ENCODE measurements around the gene MRPL33.

MRPL33 gene

DNA sequence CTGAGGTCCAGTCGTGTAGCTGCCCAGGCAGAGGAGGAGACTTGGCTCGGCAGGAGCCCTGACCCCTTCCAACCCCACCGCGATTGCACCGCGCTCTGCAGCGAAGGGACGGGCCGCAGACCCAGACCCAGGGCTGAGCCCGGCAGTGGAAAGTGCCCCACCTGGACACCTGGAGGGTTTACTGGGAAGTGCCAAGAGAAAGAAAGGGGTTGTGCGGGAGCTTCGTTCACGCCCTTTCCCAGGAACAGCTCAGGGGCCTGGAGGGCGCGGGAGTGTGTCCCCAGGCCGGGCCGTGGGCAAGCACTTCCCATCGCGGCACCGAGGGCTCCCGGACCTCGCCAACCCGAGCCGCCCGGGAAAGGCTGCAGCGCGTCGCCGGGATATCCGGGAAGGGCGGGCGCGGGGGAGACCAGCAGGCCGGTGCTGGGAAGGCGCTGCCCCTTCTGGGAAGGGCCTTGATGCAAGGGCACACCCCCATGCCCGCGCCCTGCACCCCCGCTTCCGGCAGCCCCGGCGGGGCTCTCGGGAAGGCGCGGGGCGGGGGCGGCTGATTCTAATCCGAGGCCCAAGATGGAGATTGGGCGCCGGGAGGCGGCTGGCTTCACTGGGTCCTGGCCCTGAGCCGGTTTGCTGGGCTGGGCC, 36.1 kb upstream of the MRPL33 start:
- TF ChIP-seq, protein P1, sequence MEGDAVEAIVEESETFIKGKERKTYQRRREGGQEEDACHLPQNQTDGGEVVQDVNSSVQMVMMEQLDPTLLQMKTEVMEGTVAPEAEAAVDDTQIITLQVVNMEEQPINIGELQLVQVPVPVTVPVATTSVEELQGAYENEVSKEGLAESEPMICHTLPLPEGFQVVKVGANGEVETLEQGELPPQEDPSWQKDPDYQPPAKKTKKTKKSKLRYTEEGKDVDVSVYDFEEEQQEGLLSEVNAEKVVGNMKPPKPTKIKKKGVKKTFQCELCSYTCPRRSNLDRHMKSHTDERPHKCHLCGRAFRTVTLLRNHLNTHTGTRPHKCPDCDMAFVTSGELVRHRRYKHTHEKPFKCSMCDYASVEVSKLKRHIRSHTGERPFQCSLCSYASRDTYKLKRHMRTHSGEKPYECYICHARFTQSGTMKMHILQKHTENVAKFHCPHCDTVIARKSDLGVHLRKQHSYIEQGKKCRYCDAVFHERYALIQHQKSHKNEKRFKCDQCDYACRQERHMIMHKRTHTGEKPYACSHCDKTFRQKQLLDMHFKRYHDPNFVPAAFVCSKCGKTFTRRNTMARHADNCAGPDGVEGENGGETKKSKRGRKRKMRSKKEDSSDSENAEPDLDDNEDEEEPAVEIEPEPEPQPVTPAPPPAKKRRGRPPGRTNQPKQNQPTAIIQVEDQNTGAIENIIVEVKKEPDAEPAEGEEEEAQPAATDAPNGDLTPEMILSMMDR (IDR thresholded peaks at IDR 0.05; ENCODE audit: control insufficient read depth, extremely low read depth, insufficient read depth), result no peak
- DNase-seq (ENCODE audit: low read depth), result no peak
- no peak overlapping the region for H3K4me3 ChIP-seq (ENCODE audit: low read depth, low read length)

DNA sequence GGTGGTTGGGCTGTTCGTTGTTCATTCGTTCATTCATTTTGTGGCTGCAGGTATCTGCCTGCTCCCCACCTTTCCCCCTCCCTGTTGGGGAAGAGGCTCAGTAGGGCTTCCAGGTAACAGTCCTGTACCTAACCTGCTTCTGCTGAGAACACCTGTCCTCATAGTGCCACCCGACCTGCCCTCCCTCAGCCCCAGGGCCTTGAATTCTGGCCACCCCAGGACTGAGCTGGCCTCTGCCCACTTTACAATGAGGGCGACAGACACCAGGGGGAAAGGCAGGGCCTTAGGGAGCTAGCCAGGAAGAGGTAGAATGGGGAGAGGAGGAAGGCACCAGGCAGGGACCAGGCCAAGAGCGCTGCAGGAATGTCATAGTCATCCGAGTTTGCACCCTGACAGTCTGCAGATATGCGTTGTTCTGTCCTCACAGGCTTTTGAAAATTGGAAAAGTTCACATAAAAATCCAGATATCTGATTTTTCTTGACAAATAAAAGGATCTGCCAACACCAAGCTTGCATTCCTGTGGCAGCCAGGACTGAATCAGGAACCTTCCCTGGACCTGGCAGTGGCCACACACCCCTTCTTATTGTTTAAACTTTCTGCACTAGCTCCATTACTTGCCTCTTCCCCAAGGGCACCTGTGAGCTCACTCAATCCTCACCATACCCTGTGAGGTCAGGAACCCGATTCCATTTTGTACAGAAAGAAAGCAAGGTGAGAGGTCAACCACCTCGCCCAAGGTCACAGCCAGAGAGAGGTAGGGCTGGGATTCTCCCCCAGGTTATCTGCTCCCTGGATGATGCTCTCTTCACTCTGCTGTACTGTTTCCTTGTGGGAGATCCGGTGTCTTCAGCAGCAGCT, 35.3 kb upstream of the MRPL33 start:
- TF ChIP-seq, protein P1 (IDR thresholded peaks at IDR 0.05; ENCODE audit: control insufficient read depth, extremely low read depth, insufficient read depth), result no peak
- DNase-seq (ENCODE audit: low read depth), result no peak
- no peak overlapping the region for H3K4me3 ChIP-seq (ENCODE audit: low read depth, low read length)

GRCh38 chr2:27736890-27737204, 34.7 kb upstream of the MRPL33 start:
- TF ChIP-seq, protein P1 (IDR thresholded peaks at IDR 0.05; ENCODE audit: control insufficient read depth, extremely low read depth, insufficient read depth), result no peak
- no peak overlapping the region for H3K4me3 ChIP-seq (ENCODE audit: low read depth, low read length)
- DNase-seq (ENCODE audit: low read depth), result no peak

GRCh38 chr2:27737676-27738348, 33.7 kb upstream of the MRPL33 start:
- no peak for DNase-seq (ENCODE audit: low read depth)
- H3K4me3 ChIP-seq (ENCODE audit: low read depth, low read length), result no peak overlapping the region
- TF ChIP-seq, protein P1 (IDR thresholded peaks at IDR 0.05; ENCODE audit: control insufficient read depth, extremely low read depth, insufficient read depth), result no peak

DNA sequence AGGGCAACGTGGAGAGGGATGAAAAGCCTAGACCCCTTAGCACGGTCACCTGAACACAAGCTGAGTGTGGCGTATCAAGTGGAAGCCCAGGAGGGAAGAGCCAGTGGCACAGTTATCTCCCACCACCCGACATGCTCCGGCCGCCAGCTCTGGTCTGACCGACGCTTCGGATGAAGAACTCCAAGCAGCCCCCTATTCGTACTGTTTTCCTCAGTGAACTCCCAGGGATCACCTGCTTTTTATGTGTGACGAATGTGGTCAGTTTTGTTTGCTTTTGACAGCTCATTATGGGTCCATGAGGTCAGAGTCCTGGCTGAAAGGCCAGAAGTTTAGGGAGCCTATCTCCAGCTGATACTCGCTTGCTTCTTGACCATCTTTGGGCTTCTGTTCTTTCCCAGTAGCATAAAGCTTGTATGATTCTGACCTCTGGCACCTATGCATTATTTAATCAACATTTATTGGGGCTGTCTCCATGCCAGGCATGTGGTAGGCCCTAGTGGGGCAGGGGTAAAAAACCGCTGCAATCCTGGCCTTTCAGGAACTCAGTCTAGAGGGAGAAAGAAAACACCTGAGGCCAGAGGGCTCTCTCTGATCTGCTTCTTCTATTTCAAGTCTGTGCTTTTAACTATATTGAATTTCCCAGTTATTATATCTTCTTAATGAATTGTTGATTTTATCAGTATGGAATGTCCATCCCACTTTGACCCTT, 33.0 kb upstream of the MRPL33 start:
- DNase-seq (ENCODE audit: low read depth), result peak; percentile 14
- TF ChIP-seq, protein P1 (IDR thresholded peaks at IDR 0.05; ENCODE audit: control insufficient read depth, extremely low read depth, insufficient read depth), result no peak
- H3K4me3 ChIP-seq (ENCODE audit: low read depth, low read length), result no peak overlapping the region

DNA sequence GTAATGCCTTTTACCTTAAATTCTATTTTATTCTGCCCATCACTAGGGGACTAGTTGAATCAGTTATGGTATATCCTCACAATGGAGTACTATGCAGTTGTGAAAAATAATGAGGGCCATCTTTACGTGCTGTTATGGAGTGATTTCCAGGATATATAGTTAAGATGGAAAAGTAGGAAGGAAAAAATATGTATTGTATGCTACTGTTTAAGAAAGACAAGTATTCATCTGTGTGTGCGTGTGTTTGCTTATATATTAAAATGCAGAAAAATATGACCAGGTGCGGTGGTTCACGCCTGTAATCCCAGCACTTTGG, 32.5 kb upstream of the MRPL33 start:
- TF ChIP-seq, protein P1 (IDR thresholded peaks at IDR 0.05; ENCODE audit: control insufficient read depth, extremely low read depth, insufficient read depth), result no peak
- no peak overlapping the region for H3K4me3 ChIP-seq (ENCODE audit: low read depth, low read length)
- no peak for DNase-seq (ENCODE audit: low read depth)

Measured in LNCaP clone FGC (cell line).